ENCODE measurements around the gene PPIF.
A peak's percentile ranks its signal among the peaks of the same experiment; 100 is the strongest.
"Not testable (repeated sequence)": the region's sequence is repeated elsewhere in the genome, so short reads cannot be mapped to it uniquely, and the experiment has no call there.

PPIF gene

DNA sequence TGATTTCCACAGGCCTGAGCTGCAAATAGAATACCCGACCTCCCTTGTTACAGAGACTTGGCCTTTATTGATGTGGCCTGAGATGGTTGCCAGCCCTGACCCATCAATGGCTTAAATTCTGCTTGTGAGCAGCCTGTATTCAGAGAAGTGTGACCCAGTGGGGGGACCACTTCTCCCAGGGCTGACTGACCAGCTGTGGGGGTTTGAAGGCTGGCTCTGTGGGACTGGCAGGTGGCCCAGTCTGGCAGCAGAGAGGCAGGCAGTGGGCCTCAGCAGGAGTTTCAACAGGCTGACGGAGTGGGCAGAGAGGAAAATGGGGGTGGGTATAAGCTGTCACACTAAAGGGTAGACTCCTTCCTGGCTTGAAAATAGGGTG lies 12.2 kb upstream of the PPIF start:
- intact Hi-C loops (cut with DNase I; ENCODE audit: low total_unique reads): no loop called here
- TF ChIP-seq, protein P1, sequence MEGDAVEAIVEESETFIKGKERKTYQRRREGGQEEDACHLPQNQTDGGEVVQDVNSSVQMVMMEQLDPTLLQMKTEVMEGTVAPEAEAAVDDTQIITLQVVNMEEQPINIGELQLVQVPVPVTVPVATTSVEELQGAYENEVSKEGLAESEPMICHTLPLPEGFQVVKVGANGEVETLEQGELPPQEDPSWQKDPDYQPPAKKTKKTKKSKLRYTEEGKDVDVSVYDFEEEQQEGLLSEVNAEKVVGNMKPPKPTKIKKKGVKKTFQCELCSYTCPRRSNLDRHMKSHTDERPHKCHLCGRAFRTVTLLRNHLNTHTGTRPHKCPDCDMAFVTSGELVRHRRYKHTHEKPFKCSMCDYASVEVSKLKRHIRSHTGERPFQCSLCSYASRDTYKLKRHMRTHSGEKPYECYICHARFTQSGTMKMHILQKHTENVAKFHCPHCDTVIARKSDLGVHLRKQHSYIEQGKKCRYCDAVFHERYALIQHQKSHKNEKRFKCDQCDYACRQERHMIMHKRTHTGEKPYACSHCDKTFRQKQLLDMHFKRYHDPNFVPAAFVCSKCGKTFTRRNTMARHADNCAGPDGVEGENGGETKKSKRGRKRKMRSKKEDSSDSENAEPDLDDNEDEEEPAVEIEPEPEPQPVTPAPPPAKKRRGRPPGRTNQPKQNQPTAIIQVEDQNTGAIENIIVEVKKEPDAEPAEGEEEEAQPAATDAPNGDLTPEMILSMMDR (IDR thresholded peaks at IDR 0.05): no peak

DNA sequence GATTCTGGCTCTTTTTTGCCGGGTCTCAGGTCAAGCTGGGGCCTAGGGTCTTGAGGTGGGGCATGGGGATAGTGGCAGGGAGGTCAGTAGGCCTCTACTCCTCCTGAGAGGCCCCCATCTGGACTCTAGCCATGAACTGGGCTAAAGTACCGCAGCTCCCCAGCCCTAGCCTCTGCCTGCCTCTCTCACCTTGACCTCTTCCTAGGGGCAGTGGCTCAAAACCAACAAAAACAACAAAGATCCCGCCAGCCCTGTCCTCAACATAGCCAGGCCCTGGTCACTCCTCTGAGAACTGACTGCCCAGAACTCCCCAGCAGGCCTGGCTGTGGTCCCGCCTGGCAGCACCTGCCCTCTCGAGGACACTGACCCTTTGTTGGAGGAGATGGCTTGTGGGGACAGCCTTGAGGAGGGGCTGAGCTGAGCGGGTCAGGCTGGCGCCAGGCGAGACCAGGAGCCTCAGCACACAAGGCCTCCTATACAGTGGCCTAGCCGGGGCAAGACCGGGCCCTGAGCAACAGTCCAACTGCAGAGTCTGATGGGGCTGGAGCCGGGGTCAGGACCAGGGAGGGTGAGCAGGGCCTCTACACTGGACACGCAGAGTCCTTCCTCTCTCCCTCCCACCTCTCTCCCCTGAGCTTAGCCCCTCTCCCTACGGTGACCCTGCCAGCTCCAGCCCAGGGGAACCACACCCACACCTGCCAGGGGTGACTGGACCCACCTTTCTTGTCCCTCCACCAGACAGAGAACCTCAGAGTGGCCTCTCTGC lies 11.6 kb upstream of the PPIF start:
- H3K9me3 ChIP-seq: no peaks in the 10 kb centered on the region
- peaks cover 0 to 10% (median 7%) of the 10 kb centered on the region in 4 donors for H3K4me1 ChIP-seq
- intact Hi-C loops (cut with DNase I; ENCODE audit: low total_unique reads): no loop called here
- no peaks in the 10 kb centered on the region for H3K27me3 ChIP-seq
- peak in 1 of 2 donors; percentile 49 for DNase-seq
- no peak overlapping the region for H3K4me3 ChIP-seq
- TF ChIP-seq, protein P1 (IDR thresholded peaks at IDR 0.05): no peak
- peak overlapping the region in 1 of 2 donors; percentile 8 for H3K27ac ChIP-seq
- H3K36me3 ChIP-seq: no peaks in the 10 kb centered on the region

More for the DNA sequence above, 12.2 kb upstream of the PPIF start:
- Histone ChIP-seq H3K27ac (peak overlapping the region in 1 of 2 donors; percentile 8), H3K9me3 (no peaks in the 10 kb centered on the region), H3K4me3 (no peak overlapping the region), H3K36me3 (no peaks in the 10 kb centered on the region), H3K4me1 (peaks cover 0 to 10% (median 7%) of the 10 kb centered on the region in 4 donors), H3K27me3 (no peaks in the 10 kb centered on the region)
- DNase-seq: no peak

DNA sequence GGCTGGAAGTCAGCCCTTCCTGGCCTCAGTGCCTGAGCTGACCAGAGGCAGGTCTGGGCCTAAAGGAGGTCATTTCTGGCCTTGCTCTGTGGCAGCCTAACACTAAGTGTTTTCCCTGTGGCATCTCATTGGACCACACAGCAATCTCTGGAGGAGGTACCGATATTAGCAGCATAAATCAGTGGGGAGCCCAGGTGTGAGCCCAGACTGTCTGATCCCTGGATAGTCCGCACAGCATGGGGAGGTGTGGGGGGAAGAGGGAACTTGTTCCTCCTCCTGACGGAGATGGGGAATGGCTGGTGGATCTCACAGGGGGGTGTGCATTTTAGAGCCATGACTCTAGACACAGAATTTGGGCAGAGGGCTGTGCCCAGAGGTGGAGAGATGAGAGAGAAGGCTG lies 11.0 kb upstream of the PPIF start:
- no peaks in the 10 kb centered on the region for H3K9me3 ChIP-seq
- peaks cover 0 to 10% (median 7%) of the 10 kb centered on the region in 4 donors for H3K4me1 ChIP-seq
- intact Hi-C loops (cut with DNase I; ENCODE audit: low total_unique reads): no loop called here
- DNase-seq: no peak
- H3K36me3 ChIP-seq: no peaks in the 10 kb centered on the region
- H3K27me3 ChIP-seq: no peaks in the 10 kb centered on the region
- peak overlapping the region in 1 of 2 donors; percentile 8 for H3K27ac ChIP-seq
- TF ChIP-seq, protein P1 (IDR thresholded peaks at IDR 0.05): no peak
- H3K4me3 ChIP-seq: no peak overlapping the region

DNA sequence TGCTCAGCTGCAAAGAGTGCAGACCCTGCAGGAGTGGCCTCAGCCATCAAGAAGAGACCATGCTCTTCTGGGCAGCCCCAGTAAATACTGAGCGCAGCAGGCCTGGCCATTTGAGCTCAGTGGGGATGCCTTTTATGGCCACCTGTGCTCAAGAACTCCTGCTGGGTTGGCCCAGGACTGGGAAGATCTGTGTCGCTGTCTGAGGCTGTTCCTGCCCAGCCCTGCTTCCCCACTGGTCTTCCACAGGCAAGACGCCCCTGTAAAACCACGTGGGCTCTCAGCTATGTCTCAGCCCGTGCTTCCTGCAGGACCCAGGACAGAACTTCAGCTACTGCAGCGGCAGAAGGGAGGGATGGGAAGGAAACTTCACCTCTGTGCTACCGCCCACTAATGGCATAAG lies 10.5 kb upstream of the PPIF start:
- H3K4me3 ChIP-seq: no peak overlapping the region
- no peaks in the 10 kb centered on the region for H3K36me3 ChIP-seq
- intact Hi-C loops (cut with DNase I; ENCODE audit: low total_unique reads): no loop called here
- TF ChIP-seq, protein P1 (IDR thresholded peaks at IDR 0.05): no peak
- H3K27me3 ChIP-seq: no peaks in the 10 kb centered on the region
- H3K9me3 ChIP-seq: no peaks in the 10 kb centered on the region
- H3K27ac ChIP-seq: no peak overlapping the region
- peaks cover 0 to 10% (median 7%) of the 10 kb centered on the region in 4 donors for H3K4me1 ChIP-seq
- no peak for DNase-seq

DNA sequence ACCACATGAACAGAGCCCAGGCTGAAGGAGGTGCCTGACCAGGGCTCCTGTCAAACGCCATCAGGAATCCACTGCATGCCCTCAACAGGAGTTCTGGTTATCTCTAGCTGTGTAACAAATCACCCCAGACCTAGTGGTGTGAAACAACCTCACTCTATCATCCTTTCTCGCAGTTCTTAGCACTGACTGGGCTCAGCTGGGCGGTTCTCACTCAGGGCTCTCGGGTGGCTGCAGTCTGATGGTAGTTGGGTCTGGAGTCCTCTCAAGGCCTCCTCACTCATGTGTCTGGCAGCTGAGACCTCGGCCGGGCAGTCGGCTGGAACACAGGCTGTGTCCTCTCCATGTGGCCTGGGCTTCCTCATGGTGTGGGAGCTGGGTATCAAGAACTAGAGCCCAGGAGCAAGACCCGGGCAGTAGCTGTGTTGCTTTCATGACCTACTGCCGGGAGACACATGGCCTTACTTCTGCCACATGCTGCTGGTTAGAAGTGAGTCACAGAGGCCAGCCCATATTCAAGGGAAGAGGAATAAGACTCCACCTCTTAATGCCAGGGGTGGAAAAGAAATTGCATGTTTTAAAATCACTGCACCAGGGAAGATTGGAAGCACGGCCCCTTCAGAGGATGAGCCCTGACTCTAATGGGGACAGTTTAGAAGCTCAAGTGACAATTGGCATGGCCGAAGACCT lies 9.3 kb upstream of the PPIF start:
- H3K4me3 ChIP-seq; H3K36me3 ChIP-seq; H3K9me3 ChIP-seq; H3K27me3 ChIP-seq; H3K27ac ChIP-seq; intact Hi-C loops (cut with DNase I; ENCODE audit: low total_unique reads); DNase-seq: not testable (repeated sequence)
- H3K4me1 ChIP-seq: peaks cover 0 to 10% (median 7%) of the 10 kb centered on the region in 4 donors

DNA sequence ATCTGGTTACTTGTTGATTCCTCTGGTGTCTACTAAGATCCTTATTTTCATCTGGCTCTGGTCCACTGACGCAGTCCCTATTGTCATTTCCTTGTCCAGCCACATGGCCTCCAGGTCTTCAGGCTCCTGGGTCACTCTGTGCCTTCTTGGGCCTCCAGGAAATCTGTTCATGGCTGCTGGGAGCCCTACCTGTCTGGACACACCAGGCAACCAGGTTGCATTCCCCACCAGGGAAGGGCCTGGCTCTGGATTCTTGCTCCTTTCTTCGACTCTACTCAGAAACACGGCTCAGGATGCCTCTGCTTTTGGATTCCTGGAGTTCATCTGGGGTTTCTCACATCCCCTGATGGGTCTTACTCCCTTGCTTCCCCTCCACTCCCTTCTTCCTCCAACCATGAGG lies 8.0 kb upstream of the PPIF start:
- TF ChIP-seq, protein P1 (IDR thresholded peaks at IDR 0.05): no peak
- DNase-seq: peak in 1 of 2 donors; percentile 47
- intact Hi-C loops (cut with DNase I; ENCODE audit: low total_unique reads): no loop called here
- no peak overlapping the region for H3K27ac ChIP-seq
- peaks cover 0 to 10% (median 7%) of the 10 kb centered on the region in 4 donors for H3K4me1 ChIP-seq
- no peaks in the 10 kb centered on the region for H3K36me3 ChIP-seq
- no peaks in the 10 kb centered on the region for H3K9me3 ChIP-seq
- H3K27me3 ChIP-seq: no peaks in the 10 kb centered on the region
- no peak overlapping the region for H3K4me3 ChIP-seq
